Endothelial cell of umbilical vein (primary cell): ENCODE results near the gene RAB3IL1.

ENCODE experiments used
- CTCF ChIP-seq, 2 donors: IDR thresholded peaks; 1 replicate in 1 of 2; 2 replicates in 1 of 2; pipeline ENCODE4 v1.5.1; 2011; ENCODE audit warnings: low read length in 2 of 2, mild to moderate bottlenecking in 2 of 2, moderate library complexity in 2 of 2, control low read depth in 1 of 2, inconsistent platforms in 1 of 2, low read depth in 1 of 2; ENCODE audit not compliant: insufficient read depth in 1 of 2; ENCODE audit errors: extremely low read depth in 1 of 2
- EZH2 ChIP-seq: IDR thresholded peaks from 2 replicates; pipeline ENCODE4 v1.6.1; 2012; ENCODE audit warnings: borderline replicate concordance, low read depth, mild to moderate bottlenecking, moderate library complexity, low read length, inconsistent platforms; ENCODE audit not compliant: severe bottlenecking
- FOS ChIP-seq: IDR thresholded peaks from 2 replicates; pipeline ENCODE4 v1.6.1; 2011; ENCODE audit warnings: mild to moderate bottlenecking, low read length, moderate library complexity, borderline replicate concordance; ENCODE audit not compliant: insufficient read depth
- JUN ChIP-seq: IDR thresholded peaks from 2 replicates; pipeline ENCODE4 v1.6.1; 2011; ENCODE audit warnings: borderline replicate concordance, low read depth; ENCODE audit not compliant: insufficient read length, insufficient read depth
- MAX ChIP-seq: IDR thresholded peaks from 2 replicates; pipeline ENCODE4 v1.6.1; 2011; ENCODE audit not compliant: insufficient read depth, insufficient read length
- POLR2A ChIP-seq: IDR thresholded peaks from 2 replicates; pipeline ENCODE4 v1.6.1; 2012; ENCODE audit warnings: low read depth, mild to moderate bottlenecking, control low read depth, low read length
- POLR2AphosphoS5 ChIP-seq: IDR thresholded peaks from 2 replicates; pipeline ENCODE4 v1.6.1; 2012; ENCODE audit warnings: low read depth, mild to moderate bottlenecking, control low read depth, low read length, moderate library complexity; ENCODE audit not compliant: insufficient read depth

GRCh38 chr11:61954106-61954850, 36.9 kb upstream of the RAB3IL1 start:
- no peak for TF ChIP-seq POLR2A
- TF ChIP-seq CTCF (IDR thresholded peaks at IDR 0.05; ENCODE audit: extremely low read depth in 1 of 2, insufficient read depth in 1 of 2, low read depth in 1 of 2, low read length in 2 of 2), result no peak
- TF ChIP-seq EZH2, result no peak
- TF ChIP-seq MAX, result no peak
- no peak for TF ChIP-seq JUN
- no peak for TF ChIP-seq POLR2AphosphoS5
- no peak for TF ChIP-seq FOS
